HepG2 (cell line): ENCODE results near the gene KAT6B. TPM values are rescaled to one million over a fixed set of nuclear protein-coding genes. Genes with fewer than 3 reads are reported as not detected.

Experiments used
- DMTF1 ChIP-seq: sonication (generic); formaldehyde crosslinking; IDR thresholded peaks from 2 replicates; pipeline ENCODE4 v1.4.0; 2020; ENCODE audit warnings: mild to moderate bottlenecking, missing genetic modification reagents
- ETS1 ChIP-seq: sonication (generic); formaldehyde crosslinking; IDR thresholded peaks from 2 replicates; pipeline ENCODE4 v1.4.0; 2020; ENCODE audit warnings: missing genetic modification reagents
- ZBTB34 ChIP-seq: sonication (generic); formaldehyde crosslinking; IDR thresholded peaks from 2 replicates; pipeline ENCODE4 v1.8.0; 2022; ENCODE audit warnings: mild to moderate bottlenecking, missing genetic modification reagents
- ZNF589 ChIP-seq: sonication (generic); formaldehyde crosslinking; conservative IDR thresholded peaks from 2 replicates; pipeline ENCODE4 v1.8.0; 2022; ENCODE audit warnings: mild to moderate bottlenecking, moderate library complexity, missing genetic modification reagents
- ZNF639 ChIP-seq: conservative IDR thresholded peaks from 2 replicates; pipeline ENCODE4 v1.6.1; 2018; ENCODE audit warnings: missing genetic modification reagents
- polyA plus RNA-seq, 8 experiments: library from polyadenylated mRNA; depleted of rRNA in 3 of 8; stranded (reverse) in 7 of 8; unstranded in 1 of 8; fragments of >200 nt; fragmentation: Illumina TruSeq in 4 of 8; extraction: Trizol in 4 of 8; gene quantifications; 2 replicates each; pipeline versions ENCODE4 v1.2.1 to v1.2.3, GENCODE V29; 2011 to 2016; ENCODE audit warnings: low read depth in 4 of 8, missing spikeins in 1 of 8, mixed read lengths in 1 of 8; ENCODE audit not compliant: insufficient read depth in 1 of 8
- total RNA-seq, 5 experiments: library from RNA; depleted of rRNA; stranded (reverse); fragments of >200 nt; fragmentation: Illumina TruSeq; extraction: Trizol; gene quantifications; 2 replicates each; pipeline ENCODE4 v1.2.3, GENCODE V29; 2016; ENCODE audit warnings: low read depth in 1 of 5
- TF ChIP-seq, protein P1 (sequence below): sonication (generic); formaldehyde crosslinking; IDR thresholded peaks from 2 replicates; pipeline ENCODE4 v1.9.0; 2021; ENCODE audit warnings: mild to moderate bottlenecking, missing genetic modification reagents

Gene KAT6B
- total and polyA plus RNA-seq, 2 of the 13 experiments (the other 11 are each of a cell fraction or from before 2014, with no cell fraction given), result 3.0 to 9.5 TPM

- TF ChIP-seq ETS1 (CRISPR knock-in tag) (no peak), ZNF589 (CRISPR knock-in tag) (no peak), DMTF1 (CRISPR knock-in tag) (no peak), ZBTB34 (CRISPR knock-in tag) (no peak), ZNF639 (no peak)
- TF ChIP-seq, protein P1, sequence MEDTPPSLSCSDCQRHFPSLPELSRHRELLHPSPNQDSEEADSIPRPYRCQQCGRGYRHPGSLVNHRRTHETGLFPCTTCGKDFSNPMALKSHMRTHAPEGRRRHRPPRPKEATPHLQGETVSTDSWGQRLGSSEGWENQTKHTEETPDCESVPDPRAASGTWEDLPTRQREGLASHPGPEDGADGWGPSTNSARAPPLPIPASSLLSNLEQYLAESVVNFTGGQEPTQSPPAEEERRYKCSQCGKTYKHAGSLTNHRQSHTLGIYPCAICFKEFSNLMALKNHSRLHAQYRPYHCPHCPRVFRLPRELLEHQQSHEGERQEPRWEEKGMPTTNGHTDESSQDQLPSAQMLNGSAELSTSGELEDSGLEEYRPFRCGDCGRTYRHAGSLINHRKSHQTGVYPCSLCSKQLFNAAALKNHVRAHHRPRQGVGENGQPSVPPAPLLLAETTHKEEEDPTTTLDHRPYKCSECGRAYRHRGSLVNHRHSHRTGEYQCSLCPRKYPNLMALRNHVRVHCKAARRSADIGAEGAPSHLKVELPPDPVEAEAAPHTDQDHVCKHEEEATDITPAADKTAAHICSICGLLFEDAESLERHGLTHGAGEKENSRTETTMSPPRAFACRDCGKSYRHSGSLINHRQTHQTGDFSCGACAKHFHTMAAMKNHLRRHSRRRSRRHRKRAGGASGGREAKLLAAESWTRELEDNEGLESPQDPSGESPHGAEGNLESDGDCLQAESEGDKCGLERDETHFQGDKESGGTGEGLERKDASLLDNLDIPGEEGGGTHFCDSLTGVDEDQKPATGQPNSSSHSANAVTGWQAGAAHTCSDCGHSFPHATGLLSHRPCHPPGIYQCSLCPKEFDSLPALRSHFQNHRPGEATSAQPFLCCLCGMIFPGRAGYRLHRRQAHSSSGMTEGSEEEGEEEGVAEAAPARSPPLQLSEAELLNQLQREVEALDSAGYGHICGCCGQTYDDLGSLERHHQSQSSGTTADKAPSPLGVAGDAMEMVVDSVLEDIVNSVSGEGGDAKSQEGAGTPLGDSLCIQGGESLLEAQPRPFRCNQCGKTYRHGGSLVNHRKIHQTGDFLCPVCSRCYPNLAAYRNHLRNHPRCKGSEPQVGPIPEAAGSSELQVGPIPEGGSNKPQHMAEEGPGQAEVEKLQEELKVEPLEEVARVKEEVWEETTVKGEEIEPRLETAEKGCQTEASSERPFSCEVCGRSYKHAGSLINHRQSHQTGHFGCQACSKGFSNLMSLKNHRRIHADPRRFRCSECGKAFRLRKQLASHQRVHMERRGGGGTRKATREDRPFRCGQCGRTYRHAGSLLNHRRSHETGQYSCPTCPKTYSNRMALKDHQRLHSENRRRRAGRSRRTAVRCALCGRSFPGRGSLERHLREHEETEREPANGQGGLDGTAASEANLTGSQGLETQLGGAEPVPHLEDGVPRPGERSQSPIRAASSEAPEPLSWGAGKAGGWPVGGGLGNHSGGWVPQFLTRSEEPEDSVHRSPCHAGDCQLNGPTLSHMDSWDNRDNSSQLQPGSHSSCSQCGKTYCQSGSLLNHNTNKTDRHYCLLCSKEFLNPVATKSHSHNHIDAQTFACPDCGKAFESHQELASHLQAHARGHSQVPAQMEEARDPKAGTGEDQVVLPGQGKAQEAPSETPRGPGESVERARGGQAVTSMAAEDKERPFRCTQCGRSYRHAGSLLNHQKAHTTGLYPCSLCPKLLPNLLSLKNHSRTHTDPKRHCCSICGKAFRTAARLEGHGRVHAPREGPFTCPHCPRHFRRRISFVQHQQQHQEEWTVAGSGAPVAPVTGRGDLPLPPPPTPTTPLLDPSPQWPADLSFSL (CRISPR knock-in tag), result no peak
These were observed 31.9 kb upstream of the KAT6B start (continued) for GRCh38 chr10:74794531-74794930.
